Right lung (tissue), 10 donors: ENCODE data around the gene CRYBA2. TPM values are rescaled to one million over a fixed set of nuclear protein-coding genes. Genes with fewer than 3 reads are reported as not detected.
A peak's percentile ranks its signal among the peaks of the same experiment; 100 is the strongest.

ENCODE experiments used
- DNase-seq, 2 donors: peaks; one replicate each; pipeline ENCODE4 v3.0.0-alpha.2; 2013
- long read RNA-seq, 8 donors: transcript quantifications; one replicate each; lab custom pipeline, GENCODE V29; 2026
- polyA plus RNA-seq, 5 donors: library from polyadenylated mRNA; unstranded; fragments of 120-200 nt; gene quantifications; one replicate each; pipeline versions ENCODE4 v1.2.1 to v1.2.3, GENCODE V29; 2013; ENCODE audit warnings: inconsistent platforms in 1 of 5, low replicate concordance in 1 of 5; ENCODE audit not compliant: insufficient read length in 5 of 5, insufficient read depth in 1 of 5

CRYBA2 gene
- not detected for polyA plus RNA-seq
- long read RNA-seq, donor 1: 0 reads
- long read RNA-seq, donor 2: 0 reads
- long read RNA-seq, donor 3: 0 reads
- long read RNA-seq, donor 4: 0 reads
- long read RNA-seq, donor 5: 0 reads
- long read RNA-seq, donor 6: 0 reads
- long read RNA-seq, donor 7: 0 reads
- long read RNA-seq, donor 8: 0 reads

GRCh38 chr2:218993345-218994315 lies at the start of gene CRYBA2:
CRYBA2 (minus strand) TSS chr2:218993422; CDS start chr2:218993176, 246 bp downstream.
- no peak for DNase-seq

- DNase-seq: no peak
These were observed 49.5 kb upstream of the CRYBA2 start for GRCh38 chr2:219042750-219043149.

GRCh38 chr2:219042157-219042556 lies 48.9 kb upstream of the CRYBA2 start:
- no peak for DNase-seq

GRCh38 chr2:219041252-219041651 lies 48.0 kb upstream of the CRYBA2 start, which contains the start of gene CFAP65:
CFAP65 (minus strand) TSS chr2:219041516; CDS start chr2:219039048, 2,468 bp downstream.
- DNase-seq: no peak

GRCh38 chr2:219038600-219038999 lies 45.4 kb upstream of the CRYBA2 start:
- no peak for DNase-seq

GRCh38 chr2:219037783-219038499 lies 44.7 kb upstream of the CRYBA2 start:
- no peak for DNase-seq

GRCh38 chr2:219035942-219036341 lies 42.7 kb upstream of the CRYBA2 start:
- no peak for DNase-seq

GRCh38 chr2:219034823-219035222 lies 41.6 kb upstream of the CRYBA2 start:
- no peak for DNase-seq

- DNase-seq: no peak
These were observed 39.0 kb upstream of the CRYBA2 start for GRCh38 chr2:219032051-219032745.

- DNase-seq: no peak
These were observed 38.0 kb upstream of the CRYBA2 start for GRCh38 chr2:219031005-219031738.

GRCh38 chr2:219030177-219030940 lies 37.1 kb upstream of the CRYBA2 start:
- no peak for DNase-seq

- peak; percentile 52 to 68 for DNase-seq
These were observed 36.6 kb upstream of the CRYBA2 start for GRCh38 chr2:219029829-219030165.

- no peak for DNase-seq
These were observed 36.0 kb upstream of the CRYBA2 start for GRCh38 chr2:219028996-219029828.

- DNase-seq: no peak
These were observed 34.9 kb upstream of the CRYBA2 start for GRCh38 chr2:219028141-219028540.

- DNase-seq: no peak
These were observed 34.4 kb upstream of the CRYBA2 start for GRCh38 chr2:219027511-219028055.

GRCh38 chr2:219026946-219027345 lies 33.7 kb upstream of the CRYBA2 start:
- DNase-seq: no peak

GRCh38 chr2:219025637-219026585 lies 32.7 kb upstream of the CRYBA2 start:
- DNase-seq: no peak

GRCh38 chr2:219024059-219024458 lies 30.8 kb upstream of the CRYBA2 start:
- no peak for DNase-seq
